Inflammatory macrophage treated with lipopolysaccharide for 1 hour (primary cell): ENCODE results near the gene MTHFSD.
"Not testable (repeated sequence)": the region's sequence is repeated elsewhere in the genome, so short reads cannot be mapped to it uniquely, and the experiment has no call there.

ENCODE experiments used
- DNase-seq, 2 donors: peaks; one replicate each; pipeline ENCODE4 v3.0.0-alpha.2; 2020 to 2022

MTHFSD gene

GRCh38 chr16:86554917-86555703 is at the start of gene MTHFSD:
Gene MTHFSD, minus strand, starts transcription at chr16:86555235. Its CDS starts 51 bp downstream, at chr16:86555184.
- DNase-seq = peak; percentile 85 to 96

DNA sequence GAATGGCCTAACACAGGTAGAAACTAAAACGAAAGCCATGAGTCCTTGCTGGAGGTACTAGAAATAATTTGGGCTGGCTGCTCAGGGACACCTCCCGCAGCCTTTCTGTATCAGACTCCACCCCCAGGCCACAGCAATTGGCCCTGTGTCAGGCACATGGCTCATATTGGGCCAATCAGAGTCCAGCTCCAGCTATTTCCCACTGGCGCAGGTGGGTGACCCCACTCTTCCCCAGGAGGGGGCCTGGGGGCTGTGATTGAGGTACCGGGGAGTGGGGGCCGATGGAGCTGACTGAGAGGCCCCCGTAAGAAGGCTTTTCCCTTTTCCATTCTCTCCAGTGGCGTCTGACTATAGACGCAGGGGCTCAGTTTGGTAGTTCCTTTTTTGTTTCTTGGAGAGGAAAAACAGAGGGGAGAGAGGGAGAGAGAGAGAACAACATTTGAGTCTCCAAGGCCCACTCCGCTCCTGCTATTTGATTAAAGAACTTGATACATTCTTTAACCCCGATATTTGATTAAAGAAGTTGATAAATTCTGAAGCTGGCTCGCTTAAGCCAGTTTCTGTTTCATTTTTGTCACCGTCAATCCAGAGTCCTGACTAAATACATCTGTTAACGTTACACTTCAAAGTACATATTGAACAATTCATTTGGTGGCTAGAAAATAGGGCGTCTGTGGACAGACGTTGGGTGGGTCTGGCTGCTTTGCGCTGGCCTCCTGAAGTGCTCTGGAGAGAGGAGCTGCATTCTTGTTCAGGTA is 49.6 kb upstream of the MTHFSD start:
- peak in 1 of 2 donors; percentile 2 for DNase-seq

GRCh38 chr16:86602521-86602920 is 47.5 kb upstream of the MTHFSD start:
- no peak for DNase-seq

DNA sequence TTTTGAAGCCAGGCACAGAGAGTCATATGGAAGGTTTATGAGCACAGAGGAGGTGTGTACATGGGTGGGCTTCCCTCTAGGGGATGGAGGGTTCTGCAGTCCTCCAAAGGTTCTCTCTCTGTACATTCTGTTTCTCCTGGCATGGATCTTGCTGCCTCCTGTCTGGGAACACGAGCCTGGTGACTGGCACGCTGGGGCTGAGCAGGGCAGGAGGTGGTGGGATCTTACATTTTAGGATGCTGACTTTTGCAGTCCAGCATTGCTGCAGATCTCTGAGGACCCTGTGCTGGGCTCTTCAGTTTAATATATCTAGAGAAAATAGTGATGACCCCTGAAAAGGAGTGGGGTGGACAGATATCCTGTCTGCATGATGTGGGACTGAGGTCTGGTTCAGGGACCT is 46.3 kb upstream of the MTHFSD start:
- no peak for DNase-seq

GRCh38 chr16:86598607-86599565 is 43.9 kb upstream of the MTHFSD start:
- DNase-seq = peak; percentile 1 to 18

DNA sequence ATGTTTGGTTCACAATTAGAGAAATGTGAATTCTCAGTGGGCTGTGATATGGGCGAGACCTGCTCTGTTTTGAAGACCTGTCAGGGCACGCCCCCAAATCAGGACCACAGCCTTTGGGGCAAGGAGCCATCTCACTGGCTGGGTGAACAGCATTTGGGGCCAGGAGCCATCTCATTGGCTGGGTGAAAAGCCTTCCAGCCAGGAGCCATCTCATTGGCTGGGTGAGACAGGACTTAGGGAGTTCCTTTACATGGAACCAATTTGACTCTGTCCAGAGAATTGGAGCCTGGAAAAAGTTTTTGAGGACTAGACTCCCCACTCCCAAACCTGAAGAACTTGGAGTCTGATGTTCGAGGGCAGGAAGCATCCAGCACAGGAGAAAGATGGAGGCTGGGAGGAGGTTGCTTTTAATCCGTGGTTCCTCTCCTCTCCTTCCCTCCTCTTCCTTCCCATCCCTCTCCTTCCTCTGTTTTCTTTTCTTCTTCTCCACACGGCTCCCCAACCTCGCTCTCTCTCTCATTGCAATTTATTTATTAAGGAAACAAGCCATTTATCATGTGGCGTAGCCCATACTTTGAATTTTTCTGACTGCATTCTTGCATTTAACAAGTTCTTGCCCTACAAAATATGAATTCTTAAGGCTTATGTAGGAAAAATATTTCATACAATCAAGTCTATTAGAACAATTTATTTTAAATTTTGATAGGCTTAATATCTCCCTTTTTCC is 43.0 kb upstream of the MTHFSD start:
- no peak for DNase-seq

- DNase-seq = no peak
These were observed 42.3 kb upstream of the MTHFSD start for GRCh38 chr16:86597126-86597879.

- DNase-seq = no peak
These were observed 41.1 kb upstream of the MTHFSD start for GRCh38 chr16:86595983-86596605.

DNA sequence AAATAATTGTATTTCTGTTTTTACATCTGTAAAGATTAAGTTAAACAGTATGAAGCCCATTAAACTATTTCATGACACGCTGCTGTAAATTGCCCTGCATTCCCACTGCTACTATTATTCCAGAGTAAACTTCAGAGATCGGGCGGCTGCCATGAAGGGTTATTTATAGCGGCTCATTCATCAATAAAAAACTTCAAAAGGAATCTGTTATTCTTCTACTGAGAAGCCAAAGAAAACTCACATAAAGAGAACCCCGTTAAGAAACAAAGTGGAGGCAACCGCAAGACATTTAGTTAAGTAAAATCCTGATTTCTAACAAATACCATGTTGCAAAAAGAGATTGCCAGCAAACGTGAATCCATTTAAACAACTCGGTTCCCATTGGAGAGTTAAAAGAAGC is 39.7 kb upstream of the MTHFSD start:
- no peak for DNase-seq

GRCh38 chr16:86593913-86594620 is 39.0 kb upstream of the MTHFSD start:
- DNase-seq = no peak

DNA sequence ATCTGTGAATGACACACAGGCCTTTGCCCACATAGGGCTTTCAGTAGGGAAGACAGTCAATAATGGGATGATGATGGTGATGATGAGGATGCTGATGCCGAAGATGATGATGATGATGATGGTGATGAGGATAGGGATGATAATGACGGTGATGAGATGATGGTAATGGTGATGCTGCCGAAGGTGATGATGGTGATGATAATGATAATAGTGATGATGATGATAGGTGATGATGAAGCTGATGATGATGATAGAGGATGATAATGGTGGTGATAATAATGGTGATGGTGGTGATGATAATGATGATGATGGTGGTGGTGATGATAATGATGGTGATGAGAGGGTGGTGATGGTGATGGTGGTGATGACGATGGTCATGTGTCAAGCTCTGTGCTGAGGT is 36.2 kb upstream of the MTHFSD start:
- no peak for DNase-seq

- no peak for DNase-seq
These were observed 35.6 kb upstream of the MTHFSD start for GRCh38 chr16:86590501-86591144.

DNA sequence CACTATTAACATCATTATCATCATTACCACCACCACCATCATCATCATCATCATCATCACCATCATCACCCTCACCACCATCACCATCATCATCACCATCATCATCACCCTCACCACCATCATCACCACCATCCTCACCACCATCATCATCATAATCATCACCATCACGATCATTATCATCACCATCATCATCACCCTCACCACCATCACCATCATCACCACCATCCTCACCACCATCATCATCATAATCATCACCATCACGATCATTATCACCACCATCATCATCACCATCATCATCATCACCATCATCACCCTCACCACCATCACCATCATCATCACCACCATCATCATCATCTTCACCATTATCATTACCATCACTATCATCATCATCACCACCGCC is 32.9 kb upstream of the MTHFSD start:
- not testable (repeated sequence) for DNase-seq

DNA sequence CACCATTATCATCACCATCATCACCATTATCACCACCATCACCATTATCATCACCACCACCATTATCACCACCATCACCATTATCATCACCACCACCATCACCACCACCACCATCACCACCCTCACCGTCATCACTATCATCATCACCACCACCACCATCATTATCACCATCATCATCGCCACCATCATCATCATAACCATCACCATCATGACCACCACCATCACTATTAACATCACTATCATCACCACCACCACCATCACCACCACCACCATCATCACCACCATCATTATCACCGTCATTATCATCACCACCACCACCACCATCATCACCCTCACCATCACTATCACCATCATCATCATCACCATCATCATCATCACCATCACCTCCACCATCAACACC is 32.5 kb upstream of the MTHFSD start:
- DNase-seq = no peak

GRCh38 chr16:86585821-86586611 is 31.0 kb upstream of the MTHFSD start:
- no peak for DNase-seq

DNA sequence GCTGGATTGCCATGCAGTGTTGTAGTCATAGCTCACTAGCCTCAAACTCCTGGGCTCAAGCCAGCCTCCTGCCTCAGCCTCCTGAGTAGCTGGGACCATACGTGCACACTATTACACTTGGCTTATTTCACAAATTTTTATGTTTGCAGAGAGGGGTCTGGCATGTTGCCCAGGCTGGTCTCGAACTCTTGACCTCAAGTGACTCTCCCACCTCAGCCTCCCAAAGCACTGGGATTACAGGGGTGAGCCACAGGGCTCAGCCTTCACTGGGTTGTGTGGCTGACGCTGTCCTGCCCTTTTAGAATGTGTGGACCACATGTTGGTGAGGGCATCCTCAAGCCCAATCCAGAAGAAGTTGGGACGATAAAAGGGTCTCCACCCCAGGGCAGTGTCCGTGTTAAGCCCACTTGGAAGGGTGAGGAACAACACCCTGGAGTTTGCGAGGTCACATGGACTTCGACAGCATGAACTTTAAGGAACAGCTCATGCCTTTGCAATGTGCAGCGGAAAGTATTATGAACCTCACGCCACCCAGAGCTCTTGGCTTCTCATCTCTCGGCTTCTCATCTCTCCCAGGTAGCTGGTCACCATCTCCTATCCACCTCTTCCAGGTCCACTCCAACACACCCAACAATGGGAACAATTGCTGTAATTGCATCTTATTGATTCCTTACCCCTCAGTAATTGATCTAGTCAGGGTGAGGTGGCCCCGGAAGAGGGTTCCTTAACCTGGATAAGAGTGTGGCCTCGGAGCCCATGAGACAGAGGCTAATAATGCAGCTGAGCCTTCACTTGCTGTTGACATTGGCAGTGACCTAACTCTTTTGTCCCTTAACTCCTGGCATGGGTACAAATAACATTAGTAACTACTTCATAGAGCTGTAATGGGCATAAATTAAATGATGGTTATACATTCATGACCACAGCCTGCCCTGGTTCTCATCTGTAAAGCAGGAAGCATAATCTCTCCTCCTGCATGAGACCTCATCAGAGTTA is 30.0 kb upstream of the MTHFSD start:
- no peak for DNase-seq

DNA sequence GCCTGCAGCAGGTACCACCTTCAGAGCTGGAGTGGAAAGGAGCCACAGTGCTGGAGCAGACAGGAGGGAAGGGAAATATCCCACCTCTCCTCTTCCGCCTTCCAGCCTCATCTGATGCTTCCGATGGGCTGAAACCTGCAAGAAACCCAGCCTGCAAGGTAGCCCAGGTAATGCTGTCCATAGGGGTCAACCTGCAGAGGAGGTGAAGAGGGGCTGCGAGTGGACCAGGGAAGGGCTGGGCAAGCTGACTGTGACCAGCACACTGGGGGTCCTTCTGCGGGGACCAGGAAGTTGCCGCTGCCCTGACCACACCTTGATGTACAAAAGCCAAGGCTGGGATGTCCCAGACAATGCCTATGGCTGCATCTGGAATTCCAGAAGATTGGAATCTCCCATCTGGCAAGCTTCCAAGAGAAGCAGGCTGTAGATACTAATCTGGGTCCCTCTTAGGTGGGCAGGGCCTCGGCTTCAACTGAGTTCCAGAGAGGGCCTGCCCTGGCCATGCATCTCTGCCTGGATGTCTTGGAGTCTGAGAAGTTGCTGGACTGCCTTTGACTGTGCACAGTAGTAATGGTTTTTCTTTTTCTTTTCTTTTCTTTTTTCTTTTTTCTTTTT is 29.1 kb upstream of the MTHFSD start:
- DNase-seq = no peak
